Measurements from ENCODE around the gene COPS7A. TPM values are rescaled to one million over a fixed set of nuclear protein-coding genes. Genes with fewer than 3 reads are reported as not detected.
A peak's percentile ranks its signal among the peaks of the same experiment; 100 is the strongest.

Gene COPS7A
- total and polyA plus RNA-seq, 9 of the 15 experiments (the other 6 are each of a cell fraction or from before 2014, with no cell fraction given), result 12.7 to 36.0 (median 24.3) TPM

GRCh38 chr12:6778574-6779550 is 55.0 kb downstream of the COPS7A start (continued):
- TF ChIP-seq ZFP91 (CRISPR knock-in tag; IDR thresholded peaks at IDR 0.05) (no peak), ETS2 (tag; IDR thresholded peaks at IDR 0.05; ENCODE audit: borderline replicate concordance, poor library complexity, severe bottlenecking) (no peak), SETDB1 (IDR thresholded peaks at IDR 0.05; ENCODE audit: low read length) (no peak), ZSCAN29 (IDR thresholded peaks at IDR 0.05) (no peak), USF1 (CRISPR knock-in tag; IDR thresholded peaks at IDR 0.05) (peak; percentile 44), ILF3 (IDR thresholded peaks at IDR 0.05; ENCODE audit: borderline replicate concordance) (no peak), MAX (CRISPR knock-in tag; IDR thresholded peaks at IDR 0.05) (peak; percentile 89), ZNF639 (CRISPR knock-in tag; conservative IDR thresholded peaks at IDR 0.05 in 1 of 2, IDR thresholded peaks at IDR 0.05 in 1 of 2) (no peak), CCAR2 (IDR thresholded peaks at IDR 0.05; ENCODE audit: low read depth, low read length) (no peak), POLR2B (IDR thresholded peaks at IDR 0.05; ENCODE audit: low read depth, partially characterized antibody) (no peak), UBTF (IDR thresholded peaks at IDR 0.05; ENCODE audit: borderline replicate concordance in 1 of 2, low read depth in 2 of 2, low read length in 2 of 2) (no peak), MAFF (IDR thresholded peaks at IDR 0.05; ENCODE audit: low read length) (no peak), SMAD1 (IDR thresholded peaks at IDR 0.05; ENCODE audit: low read depth, low read length, partially characterized antibody) (no peak), EP300 (IDR thresholded peaks at IDR 0.05; ENCODE audit: low read length) (no peak), ZNF311 (CRISPR knock-in tag; IDR thresholded peaks at IDR 0.05) (no peak), ID3 (CRISPR knock-in tag; IDR thresholded peaks at IDR 0.05) (no peak), ID3 (tag; IDR thresholded peaks at IDR 0.05) (0 out of 2 replicates have a peak, but pooled peaks have one; percentile 37), EHMT2 (IDR thresholded peaks at IDR 0.05) (no peak), HNRNPK (IDR thresholded peaks at IDR 0.05; ENCODE audit: low read depth, low read length, poor library complexity, severe bottlenecking) (no peak), ZNF707 (CRISPR knock-in tag; conservative IDR thresholded peaks at IDR 0.05) (no peak)

All from K562 (cell line).